Cardiac septum (tissue), 1 donor: ENCODE measurements around the gene RABGEF1. TPM values are rescaled to one million over a fixed set of nuclear protein-coding genes. Genes with fewer than 3 reads are reported as not detected.
"Not testable (repeated sequence)": the region's sequence is repeated elsewhere in the genome, so short reads cannot be mapped to it uniquely, and the experiment has no call there.

ENCODE experiments used
- DNase-seq: peaks from one replicate; pipeline ENCODE4 v3.0.0-alpha.2; 2020; ENCODE audit warnings: low spot score
- intact Hi-C: fragments of 100-400 bp; cut with DNase I; formaldehyde crosslinking; loops from one replicate; pipeline ENCODE4 v1.14.0; 2022
- total RNA-seq: library from RNA; stranded (reverse); fragmentation: NEBNext Ultra II Directional; extraction: Animal tissue kit (Norgen Biotek cat#: 25700); gene quantifications from one replicate; pipeline ENCODE4 v1.2.1, GENCODE V29; 2021
- donor health status: DM: no; HTN: no; CAD: no.

Gene RABGEF1
- total RNA-seq, 1 donor from 2014 or later: 19.1 TPM

DNA sequence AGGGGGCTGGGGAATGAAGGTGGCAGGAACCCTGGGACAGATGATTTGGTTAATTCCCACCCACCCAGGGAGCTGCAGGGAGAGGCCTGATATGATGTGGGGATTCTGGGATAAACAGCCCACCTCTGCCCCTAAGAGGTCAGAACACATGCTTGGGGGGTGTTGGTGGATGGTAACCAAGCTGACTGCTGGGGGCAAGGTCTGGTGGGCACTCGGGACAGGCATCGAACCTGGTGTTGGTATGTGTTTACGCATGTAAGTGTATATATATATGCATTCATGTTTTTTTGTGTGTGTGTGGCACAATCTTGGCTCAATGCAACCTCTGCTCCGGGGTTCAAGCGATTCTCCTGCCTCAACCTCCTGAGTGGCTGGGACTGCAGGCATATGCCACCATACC, 99.8 kb downstream of the RABGEF1 start:
- intact Hi-C loops: loop anchor here (5.0 kb wide), 1 partner anchor 82 kb away; the partner anchor contains the start of gene TMEM248
- DNase-seq: no peak

DNA sequence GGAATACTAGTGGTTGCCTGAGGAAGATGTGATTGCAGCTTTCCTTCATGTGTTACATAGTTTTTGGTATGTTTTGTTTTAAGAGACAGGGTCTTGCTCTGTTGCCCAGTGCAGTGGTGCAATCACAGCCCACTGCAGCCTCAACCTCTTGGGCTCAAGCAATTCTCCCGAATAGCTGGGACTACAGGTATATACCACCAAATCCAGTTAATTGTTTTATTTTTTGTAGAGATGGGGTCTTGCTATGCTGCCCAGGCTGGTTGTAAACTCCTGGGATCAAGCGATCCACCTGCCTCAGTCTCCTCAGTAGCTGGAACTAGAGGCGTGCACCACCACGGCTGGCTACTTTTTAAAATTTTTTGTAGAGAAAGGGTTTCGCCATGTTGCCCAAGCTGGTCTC, 101.4 kb downstream of the RABGEF1 start:
- intact Hi-C loops: loop anchor here (5.0 kb wide), 1 partner anchor 80 kb away; the partner anchor contains the start of gene TMEM248

DNA sequence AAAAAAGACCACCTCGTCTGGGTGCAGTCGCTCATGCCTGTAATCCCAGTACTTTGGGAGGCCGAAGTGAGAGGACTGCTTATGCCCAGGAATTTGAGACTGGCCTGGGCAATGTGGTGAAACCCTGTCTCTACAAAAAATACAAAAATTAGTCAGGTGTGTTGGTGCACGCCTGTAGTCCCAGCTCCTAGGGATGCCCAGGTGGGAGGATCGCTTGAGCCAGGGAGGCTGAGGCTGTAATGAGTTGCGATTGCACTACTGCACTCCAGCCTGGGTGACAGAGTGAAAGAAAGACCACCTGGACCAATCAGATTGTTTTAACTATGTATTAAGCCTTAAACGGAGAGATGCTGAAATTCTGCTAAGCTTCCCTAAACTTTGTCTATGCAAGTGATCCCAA, 103.0 kb downstream of the RABGEF1 start:
- not testable (repeated sequence) for DNase-seq
- intact Hi-C loops: loop anchor here (5.0 kb wide), 1 partner anchor 79 kb away; the partner anchor contains the start of gene TMEM248

More for the DNA sequence above, 101.4 kb downstream of the RABGEF1 start:
- DNase-seq: no peak

DNA sequence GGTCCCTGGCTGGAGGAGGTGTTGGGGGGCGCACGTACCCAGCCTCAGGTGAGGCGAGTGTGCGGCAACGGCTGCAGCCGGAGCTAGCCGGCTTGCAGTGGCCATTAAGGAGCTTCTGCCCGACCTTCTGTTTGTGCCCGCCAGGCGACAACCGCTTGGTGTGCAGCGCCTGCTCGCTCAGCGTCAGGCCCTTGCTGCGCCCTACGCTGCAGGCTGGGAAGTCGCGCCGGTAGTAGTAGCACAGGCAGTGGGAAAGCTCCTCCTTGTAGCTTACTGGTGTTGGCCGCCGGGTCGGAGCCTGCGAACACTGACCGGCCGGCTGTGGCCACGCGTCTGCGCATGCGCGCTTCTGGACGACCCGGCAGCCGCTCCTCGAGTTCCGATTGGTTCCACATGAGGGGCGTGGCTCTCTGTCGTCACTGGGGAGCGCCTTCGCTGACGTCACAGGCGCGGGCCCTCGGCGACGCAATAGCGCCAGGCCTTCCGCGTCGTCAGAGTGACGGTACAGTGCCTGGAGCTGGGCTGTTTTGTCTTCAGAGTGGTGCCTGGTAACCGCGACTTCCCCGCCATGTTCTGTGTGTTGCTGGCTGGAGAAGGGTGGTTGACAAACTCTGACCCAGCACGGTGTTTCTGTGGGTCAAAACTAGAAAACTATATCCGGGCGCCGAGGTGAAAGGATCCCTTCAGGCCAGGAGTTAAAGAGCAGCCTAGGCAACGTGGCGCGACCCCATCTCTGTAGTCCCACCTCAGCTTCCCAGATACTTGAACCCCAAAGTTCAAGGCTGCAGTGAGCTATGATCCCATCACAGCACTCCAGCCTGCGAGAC, 104.2 kb downstream of the RABGEF1 start:
- intact Hi-C loops: loop anchor here (5.0 kb wide), 1 partner anchor 78 kb away; the partner anchor contains the start of gene TMEM248
- DNase-seq: peak; percentile 98

DNA sequence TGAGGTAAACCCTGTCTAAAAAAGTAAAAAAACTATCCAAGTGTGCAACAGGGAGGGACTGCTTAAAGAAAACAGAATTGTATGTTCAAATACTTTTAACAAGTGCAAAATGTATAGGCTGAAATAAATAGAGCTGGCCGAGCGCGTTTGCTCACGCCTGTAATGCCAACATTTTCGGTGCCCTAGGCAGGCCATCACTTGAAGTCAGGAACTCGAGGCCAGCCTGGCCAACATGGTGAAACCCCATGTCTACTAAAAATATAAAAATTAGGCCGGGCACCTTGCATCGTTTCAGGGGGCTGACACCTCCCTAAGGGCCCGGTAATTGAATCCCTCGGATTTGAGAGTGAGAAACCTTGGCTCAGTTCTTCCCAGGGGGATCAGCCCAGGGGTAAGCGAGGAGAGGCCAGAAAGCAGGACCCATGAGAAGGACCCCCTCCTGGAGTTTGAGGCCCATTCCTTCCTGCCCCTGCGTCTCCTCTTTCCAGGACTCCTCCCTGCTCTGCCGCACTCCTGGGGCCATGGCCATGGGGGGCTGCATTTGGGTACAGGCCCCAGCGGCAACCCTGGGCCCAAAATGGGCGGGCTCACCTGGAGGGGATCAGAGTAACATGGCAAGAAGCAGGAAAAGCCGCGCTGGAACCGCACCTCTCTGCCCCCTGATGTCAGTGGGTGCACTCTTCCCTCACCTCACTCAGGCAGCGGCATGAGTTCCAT, 105.0 kb downstream of the RABGEF1 start:
- DNase-seq: no peak
- intact Hi-C loops: no loop called here

DNA sequence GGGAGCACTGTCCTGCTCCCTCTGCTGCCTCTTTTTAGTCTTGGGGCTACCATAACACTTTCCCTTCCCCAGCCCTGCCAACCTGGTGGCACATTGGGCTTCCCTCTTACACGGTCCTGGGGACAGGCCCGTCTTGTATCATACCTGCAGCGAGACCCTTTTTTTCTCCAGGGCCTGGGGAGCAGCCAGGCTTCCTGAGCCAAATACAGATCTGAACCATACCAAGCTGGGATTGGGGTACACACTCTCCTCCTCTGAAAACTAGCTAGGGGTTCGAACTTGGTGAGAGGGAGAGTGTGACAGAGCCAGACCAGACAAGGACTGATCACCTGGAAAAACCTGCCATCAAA, 105.5 kb downstream of the RABGEF1 start:
- intact Hi-C loops, DNase-seq: not testable (repeated sequence)

DNA sequence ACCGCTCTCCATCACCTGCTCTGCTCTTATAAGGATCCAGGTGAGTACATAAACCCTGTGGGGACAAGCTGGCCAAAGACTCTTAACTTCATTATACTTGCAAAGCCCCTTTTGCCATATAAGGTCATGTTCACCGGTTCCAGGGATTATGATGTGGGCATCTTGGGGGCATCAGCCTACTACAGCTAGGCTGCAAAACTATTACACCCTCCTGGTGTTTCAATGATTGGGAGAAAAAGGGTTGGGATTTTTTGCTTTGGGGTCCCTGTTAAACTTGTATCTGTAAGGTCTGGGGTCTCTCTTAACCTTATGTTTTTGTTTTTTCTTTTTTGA, 107.0 kb downstream of the RABGEF1 start:
- intact Hi-C loops, DNase-seq: not testable (repeated sequence)

DNA sequence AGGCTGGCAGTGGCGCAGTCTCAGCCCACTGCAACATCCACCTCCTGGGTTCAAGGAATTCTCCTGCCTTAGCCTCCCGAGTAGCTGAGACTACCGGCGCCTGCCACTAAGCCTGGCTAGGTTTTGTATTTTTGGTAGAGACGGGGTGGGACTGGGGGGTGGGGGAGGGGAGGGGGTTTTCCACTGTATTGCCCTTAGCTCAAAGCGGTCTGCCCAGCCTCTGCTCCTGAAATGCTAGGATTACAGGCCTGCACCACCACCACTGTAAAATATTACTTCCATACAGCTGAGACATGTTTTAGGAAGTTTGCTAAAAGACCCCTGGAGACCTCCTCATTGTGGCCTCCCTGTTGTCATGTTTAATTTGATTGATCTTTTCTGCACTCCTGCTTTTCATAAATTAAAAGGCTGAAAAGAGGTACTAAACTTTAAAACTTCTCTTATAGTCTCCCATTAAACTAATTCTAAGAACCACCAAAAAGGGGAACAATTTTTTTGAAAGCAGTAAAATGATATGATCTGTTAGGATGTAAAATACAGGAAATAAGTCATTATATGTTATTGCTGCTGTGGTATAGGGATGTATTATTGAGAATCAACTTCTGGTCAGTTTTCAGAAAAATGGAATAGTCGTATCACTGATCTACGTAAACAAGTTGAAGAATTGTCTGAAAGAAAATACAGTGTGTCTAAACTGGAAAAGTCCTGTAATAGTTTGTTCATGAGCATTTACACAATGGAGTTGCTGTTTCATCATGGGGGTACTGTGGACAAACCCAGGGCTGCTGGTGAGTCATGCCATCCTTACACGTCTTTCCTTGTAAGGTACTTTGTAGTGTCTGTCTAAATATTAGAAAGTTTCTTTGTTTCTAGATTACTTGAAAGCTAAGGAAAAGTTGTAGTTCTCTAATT, 107.6 kb downstream of the RABGEF1 start:
- intact Hi-C loops: no loop called here
- DNase-seq: no peak

DNA sequence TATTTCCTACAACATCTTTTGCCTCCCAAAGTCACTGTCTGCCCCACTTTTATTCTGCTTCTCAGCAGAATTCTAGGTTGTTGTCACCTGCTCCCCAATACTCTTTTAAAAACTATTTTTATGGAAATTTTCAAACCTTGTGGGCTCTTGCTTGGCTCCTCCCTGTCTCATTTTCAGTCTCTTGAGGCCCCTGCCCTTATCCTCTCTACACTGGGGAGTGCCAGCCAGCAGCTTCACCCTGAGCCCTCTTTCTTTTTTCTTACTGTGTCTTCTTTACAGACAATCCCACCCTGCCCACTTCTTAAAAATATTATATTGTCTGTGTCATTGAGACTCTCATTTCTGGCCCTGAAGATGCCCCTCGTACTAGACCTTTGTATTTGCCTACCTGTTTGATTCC, 118.8 kb downstream of the RABGEF1 start:
- no peak for DNase-seq
- intact Hi-C loops: no loop called here

DNA sequence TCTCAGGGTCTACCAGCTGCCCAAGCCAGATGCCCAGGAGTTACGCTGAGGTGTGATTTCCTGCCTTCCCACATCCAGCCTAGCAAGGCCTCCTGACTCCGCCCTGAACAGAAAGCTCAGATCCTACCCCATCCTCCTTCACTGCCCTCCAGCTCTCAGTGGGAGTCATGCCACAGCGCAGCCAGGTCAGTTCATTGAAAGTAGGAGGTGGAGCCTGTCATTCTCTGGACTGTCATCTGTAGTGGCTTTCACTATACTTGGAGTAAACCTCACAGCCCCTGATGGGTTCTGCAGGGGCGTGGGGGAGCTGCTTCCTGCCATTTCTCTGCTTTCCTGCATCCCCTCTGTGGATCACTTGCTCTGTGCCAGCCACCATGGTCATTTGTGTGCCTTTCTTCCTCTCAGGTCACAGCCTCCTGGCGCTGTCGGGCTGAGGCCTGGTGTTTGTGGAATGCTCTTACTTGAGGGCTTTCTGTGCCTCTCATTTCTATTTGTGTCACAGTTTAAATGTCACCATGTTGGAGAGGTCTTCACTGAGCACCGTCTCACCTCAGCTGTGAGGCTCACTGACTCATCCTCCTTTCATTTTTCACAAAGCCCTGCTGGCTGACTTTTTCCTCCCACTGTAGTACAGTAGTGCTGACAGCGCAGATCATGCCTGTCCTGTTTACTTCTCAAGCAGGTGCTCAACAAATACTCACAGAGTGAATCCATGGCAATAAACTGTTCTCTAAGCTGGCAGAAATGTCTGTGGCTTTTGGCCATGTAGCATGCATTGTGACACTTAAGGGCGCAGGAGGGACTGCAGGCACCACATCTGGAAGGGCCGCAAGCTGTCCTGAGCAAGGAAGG, 119.5 kb downstream of the RABGEF1 start:
- DNase-seq: no peak
- intact Hi-C loops: no loop called here

DNA sequence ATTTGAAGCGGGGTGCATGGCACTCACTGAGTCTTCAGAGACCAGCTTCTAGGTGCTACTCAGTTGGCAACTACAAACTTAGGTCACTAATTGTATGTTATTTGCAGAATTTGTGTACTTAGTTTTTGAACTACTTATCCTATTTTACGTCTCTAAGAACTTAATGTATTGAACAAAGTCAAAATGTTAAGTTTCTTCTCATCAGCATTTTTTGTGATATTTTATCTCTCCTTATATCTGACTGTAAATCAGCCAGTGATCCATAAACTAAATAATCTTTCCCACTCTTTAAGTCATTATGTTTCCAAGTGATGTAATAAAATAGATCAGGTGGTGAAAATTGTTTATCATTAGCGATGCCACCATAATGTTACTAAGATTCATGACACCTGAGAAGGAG, 120.2 kb downstream of the RABGEF1 start:
- intact Hi-C loops: no loop called here
- no peak for DNase-seq

Other genes starting within 250 kb of the RABGEF1 start
- gene KCTD7, start 111.9 kb upstream of the RABGEF1 start, total RNA-seq: 9.7 TPM
- 50.2 TPM for gene TMEM248, start 180.5 kb downstream of the RABGEF1 start, total RNA-seq